WTC11 (cell line): ENCODE results near the gene PCIF1. TPM values are rescaled to one million over a fixed set of nuclear protein-coding genes. Genes with fewer than 3 reads are reported as not detected.
"Not testable (repeated sequence)": the region's sequence is repeated elsewhere in the genome, so short reads cannot be mapped to it uniquely, and the experiment has no call there.

Experiments used
- ATAC-seq: fragments of 200-7000 bp; cut with Tn5 transposase; 2 replicates; pipeline ENCODE4 v1.10.0; 2021; ENCODE audit warnings: mild to moderate bottlenecking, moderate library complexity
- CTCF ChIA-PET: fragments of 300-600 bp; sonication (Branson Sonifier 250); formaldehyde crosslinking; loops from one replicate; lab custom pipeline; 2021; ENCODE audit warnings: antibody characterized with exemption; lab: Charles Lee
- POLR2A ChIA-PET: fragments of 350-600 bp; sonication (Branson Sonifier 250); formaldehyde crosslinking; loops from one replicate; lab custom pipeline; 2021; ENCODE audit warnings: antibody characterized with exemption; lab: Charles Lee
- DNase-seq: peaks from one replicate; pipeline ENCODE4 v3.0.0; 2021; ENCODE audit warnings: low spot score
- H3K27ac Mint-ChIP-seq: 2 replicates; pipeline ENCODE4 v1.8.0; 2021; ENCODE audit warnings: mixed read lengths
- H3K27me3 Mint-ChIP-seq: 2 replicates; pipeline ENCODE4 v1.8.0; 2021; ENCODE audit warnings: low read depth, mild to moderate bottlenecking, moderate library complexity, mixed read lengths
- H3K36me3 Mint-ChIP-seq: 2 replicates; pipeline ENCODE4 v1.8.0; 2021; ENCODE audit warnings: mixed read lengths
- H3K4me1 Mint-ChIP-seq: 2 replicates; pipeline ENCODE4 v1.8.0; 2022; ENCODE audit warnings: mixed read lengths
- H3K4me3 Mint-ChIP-seq: 2 replicates; pipeline ENCODE4 v1.8.0; 2021; ENCODE audit warnings: mild to moderate bottlenecking, moderate library complexity, mixed read lengths
- H3K9me3 Mint-ChIP-seq: 2 replicates; pipeline ENCODE4 v1.8.0; 2021; ENCODE audit warnings: mixed read lengths
- AFF4 ChIP-seq: sonication (generic); formaldehyde crosslinking; IDR thresholded peaks from 2 replicates; pipeline ENCODE4 v1.8.1; 2023; ENCODE audit warnings: mild to moderate bottlenecking, missing genetic modification reagents, borderline replicate concordance
- ATF3 ChIP-seq: sonication (generic); formaldehyde crosslinking; conservative IDR thresholded peaks from 2 replicates; pipeline ENCODE4 v1.8.1; 2022; ENCODE audit warnings: mild to moderate bottlenecking, missing genetic modification reagents
- EMX1 ChIP-seq: fragments of 250-450 bp; sonication (Bioruptor Pico); IDR thresholded peaks from 2 replicates; pipeline ENCODE4 v1.8.0; 2021; ENCODE audit warnings: mild to moderate bottlenecking
- GTF2I ChIP-seq: fragments of 250-450 bp; sonication (Bioruptor Pico); conservative IDR thresholded peaks from 2 replicates; pipeline ENCODE4 v1.4.0; 2021; ENCODE audit warnings: mild to moderate bottlenecking
- HMGXB4 ChIP-seq: sonication (generic); formaldehyde crosslinking; IDR thresholded peaks from 2 replicates; pipeline ENCODE4 v1.8.1; 2023; ENCODE audit warnings: mild to moderate bottlenecking, moderate library complexity, missing genetic modification reagents
- JUN ChIP-seq: sonication (generic); formaldehyde crosslinking; IDR thresholded peaks from 2 replicates; pipeline ENCODE4 v1.8.0; 2023; ENCODE audit warnings: mild to moderate bottlenecking, missing genetic modification reagents
- KAT7 ChIP-seq: sonication (generic); formaldehyde crosslinking; IDR thresholded peaks from 2 replicates; pipeline ENCODE4 v1.8.1; 2023; ENCODE audit warnings: missing genetic modification reagents, mild to moderate bottlenecking, borderline replicate concordance
- PRDM15 ChIP-seq: sonication (generic); formaldehyde crosslinking; IDR thresholded peaks from 2 replicates; pipeline ENCODE4 v1.8.0; 2022; ENCODE audit warnings: missing genetic modification reagents
- SMAD3 ChIP-seq: sonication (generic); formaldehyde crosslinking; IDR thresholded peaks from 2 replicates; pipeline ENCODE4 v1.8.0; 2022; ENCODE audit warnings: missing genetic modification reagents, mild to moderate bottlenecking, borderline replicate concordance
- SP1 ChIP-seq: sonication (generic); formaldehyde crosslinking; conservative IDR thresholded peaks from 2 replicates; pipeline ENCODE4 v1.8.1; 2022; ENCODE audit warnings: missing genetic modification reagents
- USF1 ChIP-seq: sonication (generic); formaldehyde crosslinking; IDR thresholded peaks from 2 replicates; pipeline ENCODE4 v1.8.0; 2022; ENCODE audit warnings: mild to moderate bottlenecking, missing genetic modification reagents
- ZNF263 ChIP-seq: sonication (generic); formaldehyde crosslinking; IDR thresholded peaks from 2 replicates; pipeline ENCODE4 v1.8.1; 2022; ENCODE audit warnings: low read depth, mild to moderate bottlenecking, moderate library complexity, missing genetic modification reagents
- ZNF416 ChIP-seq: fragments of 250-450 bp; sonication (Bioruptor Pico); IDR thresholded peaks from 2 replicates; pipeline ENCODE4 v1.9.0; 2021; ENCODE audit warnings: mild to moderate bottlenecking, inconsistent platforms
- total RNA-seq: library from RNA; stranded (reverse); gene quantifications from 3 replicates; pipeline ENCODE4 v1.2.3, GENCODE V29; 2021

The PCIF1 gene
- total RNA-seq, 1 experiment from 2014 or later: 42.2 TPM

- TF ChIP-seq AFF4 (CRISPR knock-in tag) (no peak), SMAD3 (CRISPR knock-in tag) (0 out of 2 replicates have a peak, but pooled peaks have one; percentile 34), GTF2I (CRISPR knock-in tag) (peak; percentile 65; the same call in 1 of the 2 replicates), HMGXB4 (CRISPR knock-in tag) (0 out of 2 replicates have a peak, but pooled peaks have one; percentile 58), ATF3 (CRISPR knock-in tag) (no peak), JUN (no peak), ZNF263 (CRISPR knock-in tag) (no peak), USF1 (CRISPR knock-in tag) (no peak), PRDM15 (CRISPR knock-in tag) (no peak), ZNF416 (CRISPR knock-in tag) (no peak), SP1 (CRISPR knock-in tag) (peak; percentile 38; the same call in 1 of the 2 replicates), KAT7 (no peak), EMX1 (CRISPR knock-in tag) (no peak)
Measured at GRCh38 chr20:45987108-45987780, 52.8 kb downstream of the PCIF1 start (continued).

- H3K27ac Mint-ChIP-seq, POLR2A ChIA-PET, H3K9me3 Mint-ChIP-seq, H3K4me3 Mint-ChIP-seq, H3K27me3 Mint-ChIP-seq, ATAC-seq, DNase-seq, H3K36me3 Mint-ChIP-seq: not testable (repeated sequence)
- H3K4me1 Mint-ChIP-seq: peaks cover 10% of the 10 kb centered on the region
- CTCF ChIA-PET: interaction anchor here (0.9 to 9.6 kb wide), 5 partner anchors 19 to 70 kb away, joined by 3 to 235 read pairs (median 9); partner anchors contain the start of gene MMP9
Measured at GRCh38 chr20:45988830-45989229, 54.3 kb downstream of the PCIF1 start.
